K562 (cell line): ENCODE data around the gene KCNAB2. TPM values are rescaled to one million over a fixed set of nuclear protein-coding genes. Genes with fewer than 3 reads are reported as not detected.

Experiments
- ATAC-seq: fragments of 200-7000 bp; cut with Tn5 transposase; 3 replicates; pipeline ENCODE4 v1.9.1; 2020; ENCODE audit warnings: moderate library complexity
- BruUV-seq: library from RNA; stranded (reverse); fragments of 400-500 nt; replicated peaks from 2 replicates; lab custom pipeline; 2021; lab: Mats Ljungman, UMichigan
- CTCF ChIA-PET: fragments of 300-600 bp; formaldehyde crosslinking; extraction: SDS; loops from one replicate; lab custom pipeline; 2021; ENCODE audit warnings: low intra/inter-chr PET ratio; lab: Yijun Ruan, JAX
- POLR2A ChIA-PET: fragments of 300-600, 350-650 bp; sonication (Branson Sonifier 250); formaldehyde crosslinking; extraction: SDS; loops from one replicate; lab custom pipeline; 2021; ENCODE audit warnings: antibody characterized with exemption, inconsistent platforms; lab: Yijun Ruan, JAX
- DNase-seq, 4 experiments: peaks; one replicate each; pipeline versions ENCODE4 v3.0.0 to v3.0.0-alpha.2; 2011 to 2018; ENCODE audit warnings: low spot score in 3 of 4, mixed read lengths in 3 of 4; ENCODE audit errors: extremely low read depth in 1 of 4
- FAIRE-seq: peaks from 2 replicates; lab custom pipeline; 2011; peaks lifted over from hg19 to GRCh38; lab: Jason Lieb, UNC
- H2AFZ ChIP-seq: 2 replicates; pipeline ENCODE4 v1.6.0; 2011; ENCODE audit warnings: low read depth, low read length, control low read depth, inconsistent platforms
- H3K27ac ChIP-seq: fragments of 200-600 bp; 3 replicates; pipeline ENCODE4 v1.8.0; 2011; ENCODE audit warnings: low read depth, mild to moderate bottlenecking, control low read depth, inconsistent platforms, low read length, moderate library complexity, mixed read lengths; ENCODE audit errors: extremely low read depth
- H3K27me3 ChIP-seq, 2 experiments: fragments of 300-600 bp in 1 of 2; 2 replicates in 1 of 2; 3 replicates in 1 of 2; pipeline versions ENCODE4 v1.6.0 to v1.8.0; 2011; ENCODE audit warnings: inconsistent platforms in 2 of 2, low read length in 2 of 2, mild to moderate bottlenecking in 1 of 2, mixed read lengths in 1 of 2, moderate library complexity in 1 of 2; ENCODE audit not compliant: control insufficient read depth in 2 of 2, insufficient read depth in 2 of 2
- H3K36me3 ChIP-seq: fragments of 300-600 bp; 3 replicates; pipeline ENCODE4 v1.8.0; 2011; ENCODE audit warnings: mild to moderate bottlenecking, low read length, inconsistent platforms; ENCODE audit not compliant: control insufficient read depth, insufficient read depth
- H3K4me1 ChIP-seq, 2 experiments: fragments of 200-600 bp in 1 of 2; replicated peaks in 1 of 2; 2 replicates in 1 of 2; 3 replicates in 1 of 2; pipeline versions ENCODE4 v1.5.1 to v1.8.0; 2011; ENCODE audit warnings: inconsistent platforms in 2 of 2, low read length in 2 of 2, mild to moderate bottlenecking in 1 of 2, mixed read lengths in 1 of 2, moderate library complexity in 1 of 2; ENCODE audit not compliant: control insufficient read depth in 2 of 2, insufficient read depth in 2 of 2
- H3K4me2 ChIP-seq: 2 replicates; pipeline ENCODE4 v1.6.1; 2011; ENCODE audit warnings: low read length, control low read depth, inconsistent platforms, mixed read lengths; ENCODE audit not compliant: insufficient read depth
- H3K4me3 ChIP-seq: fragments of 200-600 bp; sonication (generic), shearing (Covaris generic); 2 replicates; pipeline ENCODE4 v1.5.1; 2016; ENCODE audit warnings: control low read depth, inconsistent platforms
- H3K79me2 ChIP-seq: fragments of 200-600 bp; 3 replicates; pipeline ENCODE4 v1.8.0; 2011; ENCODE audit warnings: low read length, inconsistent platforms; ENCODE audit not compliant: control insufficient read depth, insufficient read depth
- H3K9ac ChIP-seq, 2 experiments: 2 replicates each; pipeline versions ENCODE4 v1.6.0 to v1.6.1; 2011; ENCODE audit warnings: low read depth in 2 of 2, low read length in 2 of 2, control low read depth in 1 of 2, inconsistent platforms in 1 of 2, mild to moderate bottlenecking in 1 of 2, mixed read lengths in 1 of 2; ENCODE audit not compliant: insufficient read depth in 1 of 2
- H3K9me1 ChIP-seq: one replicate; pipeline ENCODE4 v1.6.0; 2011; ENCODE audit warnings: inconsistent platforms, mild to moderate bottlenecking, low read length, moderate library complexity; ENCODE audit not compliant: control insufficient read depth, insufficient read depth
- H3K9me3 ChIP-seq: replicated peaks from 2 replicates; pipeline ENCODE4 v1.5.1; 2011; ENCODE audit warnings: low read depth, low read length, inconsistent platforms; ENCODE audit not compliant: control insufficient read depth, insufficient read depth
- H4K20me1 ChIP-seq: replicated peaks from 2 replicates; pipeline ENCODE4 v1.6.1; 2011; ENCODE audit warnings: low read length, inconsistent platforms, mixed read lengths; ENCODE audit not compliant: control insufficient read depth, insufficient read depth
- SRSF3 ChIP-seq: fragments of 200-400 bp; formaldehyde crosslinking; IDR thresholded peaks from 2 replicates; pipeline ENCODE4 v1.6.1; 2016; ENCODE audit warnings: mild to moderate bottlenecking, low read length, moderate library complexity; ENCODE audit not compliant: insufficient read depth
- ZNF764 ChIP-seq: fragments of 250-450 bp; sonication (Bioruptor Pico); IDR thresholded peaks from 2 replicates; pipeline ENCODE4 v1.4.0; 2020; ENCODE audit warnings: low read depth, mild to moderate bottlenecking, moderate library complexity
- ZNF785 ChIP-seq: fragments of 250-450 bp; sonication (Bioruptor Pico); IDR thresholded peaks from 2 replicates; pipeline ENCODE4 v1.4.0; 2020; ENCODE audit warnings: mild to moderate bottlenecking
- whole genome bisulfite sequencing: fragments of 100-300 bp; shearing (Covaris generic); methylation state at CpG from one replicate; pipeline ENCODE4 v1.1.6; 2016; ENCODE audit warnings: low coverage, mixed read lengths; ENCODE audit not compliant: insufficient coverage; ENCODE audit errors: missing lambda C conversion rate; 5-methylcytosine and 5-hydroxymethylcytosine counted together
- in situ Hi-C: fragments of 300-500 bp; cut with MboI; formaldehyde crosslinking; loops from 4 replicates; pipeline ENCODE4 v1.15.0; 2018; ENCODE audit warnings: inconsistent platforms, mixed read lengths
- intact Hi-C: fragments of 100-400 bp; cut with micrococcal nuclease; formaldehyde crosslinking; loops from 2 replicates; pipeline ENCODE4 v1.14.2; 2022
- polyA plus RNA-seq, 8 experiments: library from polyadenylated mRNA; depleted of rRNA in 4 of 8; stranded (reverse) in 5 of 8; unstranded in 3 of 8; fragments of >200 nt; fragmentation: Nextera tagmentation in 2 of 8; fragmentation: Illumina TruSeq in 1 of 8; extraction: Ambion mirVana in 2 of 8; extraction: Trizol in 1 of 8; gene quantifications; 2 replicates each; pipeline versions ENCODE4 v1.2.1 to v1.2.3, GENCODE V29; 2011 to 2014; ENCODE audit warnings: inconsistent platforms in 1 of 8, missing spikeins in 1 of 8
- total RNA-seq, 7 experiments: library from RNA; depleted of rRNA in 6 of 7; stranded (reverse); fragments of >200 nt in 6 of 7; fragmentation: Illumina TruSeq in 2 of 7; extraction: Trizol in 2 of 7; gene quantifications; 2 replicates each; pipeline versions ENCODE4 v1.2.1 to v1.2.3, GENCODE V29; 2011 to 2021; ENCODE audit warnings: low replicate concordance in 1 of 7
- TF ChIP-seq, protein P1 (sequence below): fragments of 250-450 bp; sonication (Bioruptor Pico); IDR thresholded peaks from 2 replicates; pipeline ENCODE4 v1.4.0; 2020

The KCNAB2 gene
- total and polyA plus RNA-seq, 9 of the 15 experiments (the other 6 are each of a cell fraction or from before 2014, with no cell fraction given) = 1.8 to 15.8 (median 7.1) TPM

DNA sequence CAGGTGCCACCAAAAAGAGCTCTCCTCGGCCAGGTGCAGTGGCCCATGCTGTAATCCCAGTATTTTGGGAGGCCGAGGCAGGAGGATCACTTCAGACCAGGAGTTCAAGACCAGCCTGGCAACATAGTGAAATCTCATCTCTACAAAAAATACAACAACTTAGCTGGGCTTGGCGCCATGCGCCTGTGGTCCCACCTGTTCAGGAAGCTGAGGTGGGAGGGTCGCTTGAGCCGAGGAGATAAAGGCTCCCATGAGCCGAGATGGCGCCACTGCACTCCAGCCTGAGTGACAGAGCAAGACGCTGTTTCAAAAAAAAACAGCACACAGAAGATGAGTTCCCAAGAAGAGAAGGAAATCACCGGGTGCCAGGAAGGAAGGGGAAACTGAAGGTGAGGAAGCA lies 67.4 kb downstream of the KCNAB2 start (continued):
- TF ChIP-seq, protein P1, sequence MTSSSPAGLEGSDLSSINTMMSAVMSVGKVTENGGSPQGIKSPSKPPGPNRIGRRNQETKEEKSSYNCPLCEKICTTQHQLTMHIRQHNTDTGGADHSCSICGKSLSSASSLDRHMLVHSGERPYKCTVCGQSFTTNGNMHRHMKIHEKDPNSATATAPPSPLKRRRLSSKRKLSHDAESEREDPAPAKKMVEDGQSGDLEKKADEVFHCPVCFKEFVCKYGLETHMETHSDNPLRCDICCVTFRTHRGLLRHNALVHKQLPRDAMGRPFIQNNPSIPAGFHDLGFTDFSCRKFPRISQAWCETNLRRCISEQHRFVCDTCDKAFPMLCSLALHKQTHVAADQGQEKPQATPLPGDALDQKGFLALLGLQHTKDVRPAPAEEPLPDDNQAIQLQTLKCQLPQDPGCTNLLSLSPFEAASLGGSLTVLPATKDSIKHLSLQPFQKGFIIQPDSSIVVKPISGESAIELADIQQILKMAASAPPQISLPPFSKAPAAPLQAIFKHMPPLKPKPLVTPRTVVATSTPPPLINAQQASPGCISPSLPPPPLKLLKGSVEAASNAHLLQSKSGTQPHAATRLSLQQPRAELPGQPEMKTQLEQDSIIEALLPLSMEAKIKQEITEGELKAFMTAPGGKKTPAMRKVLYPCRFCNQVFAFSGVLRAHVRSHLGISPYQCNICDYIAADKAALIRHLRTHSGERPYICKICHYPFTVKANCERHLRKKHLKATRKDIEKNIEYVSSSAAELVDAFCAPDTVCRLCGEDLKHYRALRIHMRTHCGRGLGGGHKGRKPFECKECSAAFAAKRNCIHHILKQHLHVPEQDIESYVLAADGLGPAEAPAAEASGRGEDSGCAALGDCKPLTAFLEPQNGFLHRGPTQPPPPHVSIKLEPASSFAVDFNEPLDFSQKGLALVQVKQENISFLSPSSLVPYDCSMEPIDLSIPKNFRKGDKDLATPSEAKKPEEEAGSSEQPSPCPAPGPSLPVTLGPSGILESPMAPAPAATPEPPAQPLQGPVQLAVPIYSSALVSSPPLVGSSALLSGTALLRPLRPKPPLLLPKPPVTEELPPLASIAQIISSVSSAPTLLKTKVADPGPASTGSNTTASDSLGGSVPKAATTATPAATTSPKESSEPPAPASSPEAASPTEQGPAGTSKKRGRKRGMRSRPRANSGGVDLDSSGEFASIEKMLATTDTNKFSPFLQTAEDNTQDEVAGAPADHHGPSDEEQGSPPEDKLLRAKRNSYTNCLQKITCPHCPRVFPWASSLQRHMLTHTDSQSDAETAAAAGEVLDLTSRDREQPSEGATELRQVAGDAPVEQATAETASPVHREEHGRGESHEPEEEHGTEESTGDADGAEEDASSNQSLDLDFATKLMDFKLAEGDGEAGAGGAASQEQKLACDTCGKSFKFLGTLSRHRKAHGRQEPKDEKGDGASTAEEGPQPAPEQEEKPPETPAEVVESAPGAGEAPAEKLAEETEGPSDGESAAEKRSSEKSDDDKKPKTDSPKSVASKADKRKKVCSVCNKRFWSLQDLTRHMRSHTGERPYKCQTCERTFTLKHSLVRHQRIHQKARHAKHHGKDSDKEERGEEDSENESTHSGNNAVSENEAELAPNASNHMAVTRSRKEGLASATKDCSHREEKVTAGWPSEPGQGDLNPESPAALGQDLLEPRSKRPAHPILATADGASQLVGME (CRISPR knock-in tag) = no peak

DNA sequence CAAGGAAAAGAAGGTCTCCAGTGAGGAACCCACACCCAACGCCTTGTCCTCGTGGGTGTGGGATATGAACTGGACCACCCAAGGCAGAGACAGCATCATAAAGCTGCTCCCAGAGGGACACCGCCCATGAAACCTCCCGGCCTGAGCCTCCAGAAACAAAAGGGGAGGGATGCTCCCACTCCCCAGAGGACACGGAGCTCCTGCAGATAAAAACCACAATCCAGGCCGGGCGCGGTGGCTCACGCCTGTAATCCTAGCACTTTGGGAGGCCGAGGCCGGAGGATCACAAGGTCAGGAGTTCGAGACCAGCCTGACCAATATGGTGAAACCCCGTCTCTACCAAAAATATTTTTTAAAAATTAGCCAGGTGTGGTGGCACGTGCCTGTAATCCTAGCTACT lies 68.1 kb downstream of the KCNAB2 start:
- Histone ChIP-seq H4K20me1 (peaks cover 4% of the 10 kb centered on the region; the same call in 1 of the 2 replicates), H2AFZ (no peak overlapping the region), H3K79me2 (no peaks in the 10 kb centered on the region), H3K9ac (no peak overlapping the region), H3K27ac (no peak overlapping the region), H3K9me1 (no peaks in the 10 kb centered on the region), H3K4me1 (peaks cover 0 to 13% of the 10 kb centered on the region in 2 experiments; a peak in 2 of 5 replicates), H3K4me3 (no peak overlapping the region), H3K4me2 (no peak overlapping the region), H3K9me3 (no peaks in the 10 kb centered on the region), H3K36me3 (no peaks in the 10 kb centered on the region), H3K27me3 (peaks cover 37 to 49% of the 10 kb centered on the region in 2 experiments)
- ATAC-seq (no peak), DNase-seq (no peak), FAIRE-seq (no peak)
- TF ChIP-seq ZNF764 (CRISPR knock-in tag) = no peak
- TF ChIP-seq SRSF3 = no peak
- no peak for TF ChIP-seq ZNF785 (CRISPR knock-in tag)
- CTCF ChIA-PET = no interaction called here
- intact Hi-C loops = no loop called here
- WGBS = 7% methylated on average over 14 of the region's 14 CpGs
- POLR2A ChIA-PET = interaction anchor here (0.7 to 2.0 kb wide), 3 partner anchors 11 to 91 kb away, joined by 3 to 7 read pairs (median 4); no protein-coding TSS in a partner anchor
- in situ Hi-C loops = no loop called here
- no TSS peak for BruUV-seq
